Measurements from ENCODE around the gene PLCXD1.
"Not testable (repeated sequence)": the region's sequence is repeated elsewhere in the genome, so short reads cannot be mapped to it uniquely, and the experiment has no call there.

PLCXD1 gene

GRCh38 chrX:317424-318067 lies 36.4 kb downstream of the PLCXD1 start:
- peak; percentile 96 for DNase-seq (ENCODE audit: low spot score)

- no peak for DNase-seq (ENCODE audit: low spot score)
Measured at GRCh38 chrX:318068-318738, 37.0 kb downstream of the PLCXD1 start.

GRCh38 chrX:318739-319578 lies 37.8 kb downstream of the PLCXD1 start, which contains the start of gene GTPBP6:
Gene GTPBP6, minus strand, starts transcription at chrX:318796. Its CDS starts 9 bp downstream, at chrX:318787.
- DNase-seq (ENCODE audit: low spot score), result peak; percentile 87

GRCh38 chrX:319579-320125 lies 38.5 kb downstream of the PLCXD1 start:
- no peak for DNase-seq (ENCODE audit: low spot score)

GRCh38 chrX:320126-320783 lies 39.1 kb downstream of the PLCXD1 start:
- no peak for DNase-seq (ENCODE audit: low spot score)

- DNase-seq (ENCODE audit: low spot score), result no peak
Measured at GRCh38 chrX:323721-324628, 42.8 kb downstream of the PLCXD1 start.

- DNase-seq (ENCODE audit: low spot score), result not testable (repeated sequence)
Measured at GRCh38 chrX:324664-325063, 43.5 kb downstream of the PLCXD1 start.

GRCh38 chrX:327660-328126 lies 46.5 kb downstream of the PLCXD1 start:
- DNase-seq (ENCODE audit: low spot score), result no peak

- no peak for DNase-seq (ENCODE audit: low spot score)
Measured at GRCh38 chrX:329291-329910, 48.2 kb downstream of the PLCXD1 start.

- not testable (repeated sequence) for DNase-seq (ENCODE audit: low spot score)
Measured at GRCh38 chrX:330141-330725, 49.1 kb downstream of the PLCXD1 start.

- DNase-seq (ENCODE audit: low spot score), result no peak
Measured at GRCh38 chrX:330726-331150, 49.6 kb downstream of the PLCXD1 start.

GRCh38 chrX:331151-331824 lies 50.1 kb downstream of the PLCXD1 start:
- DNase-seq (ENCODE audit: low spot score), result peak; percentile 59

- DNase-seq (ENCODE audit: low spot score), result peak; percentile 53
Measured at GRCh38 chrX:331825-332495, 50.8 kb downstream of the PLCXD1 start.

- no peak for DNase-seq (ENCODE audit: low spot score)
Measured at GRCh38 chrX:332496-332860, 51.3 kb downstream of the PLCXD1 start.

- no peak for DNase-seq (ENCODE audit: low spot score)
Measured at GRCh38 chrX:332916-333610, 51.9 kb downstream of the PLCXD1 start.

- DNase-seq (ENCODE audit: low spot score), result no peak
Measured at GRCh38 chrX:333611-334311, 52.6 kb downstream of the PLCXD1 start.

- DNase-seq (ENCODE audit: low spot score), result no peak
Measured at GRCh38 chrX:334331-334891, 53.2 kb downstream of the PLCXD1 start.

Measured in iPS-NIHi11 (cell line).